Prostate gland (tissue), 2 donors: Measurements from ENCODE around the gene NTN1. TPM values are rescaled to one million over a fixed set of nuclear protein-coding genes. Genes with fewer than 3 reads are reported as not detected.

ENCODE experiments used
- DNase-seq: peaks from one replicate; pipeline ENCODE4 v3.0.0-alpha.2; 2019; ENCODE audit warnings: low spot score
- H3K27ac ChIP-seq, 2 donors: fragments of 200-600 bp; sonication (generic); 2 replicates each; pipeline ENCODE4 v1.5.1; 2017 to 2019
- H3K27me3 ChIP-seq: fragments of 200-600 bp; sonication (generic); replicated peaks from 2 replicates; pipeline ENCODE4 v1.5.1; 2019; ENCODE audit not compliant: insufficient read depth
- H3K36me3 ChIP-seq, 2 donors: fragments of 200-600 bp; sonication (generic); 1 replicate in 1 of 2; 2 replicates in 1 of 2; pipeline versions ENCODE4 v1.5.1 to v1.8.1; 2017 to 2019
- H3K4me1 ChIP-seq: fragments of 200-600 bp; sonication (generic); replicated peaks from 2 replicates; pipeline ENCODE4 v1.5.1; 2019
- H3K4me3 ChIP-seq, 2 donors: fragments of 200-600 bp; sonication (generic); 2 replicates each; pipeline ENCODE4 v1.5.1; 2017 to 2019
- H3K9me3 ChIP-seq: fragments of 200-600 bp; sonication (generic); 2 replicates; pipeline ENCODE4 v1.5.1; 2017
- CTCF ChIP-seq, 4 experiments: fragments of 200-600 bp in 2 of 4; fragments of 450-650 bp in 2 of 4; sonication (generic) in 2 of 4; IDR thresholded peaks; 1 replicate in 3 of 4; 2 replicates in 1 of 4; pipeline ENCODE4 v1.5.1; 2016 to 2019; ENCODE audit warnings: antibody characterized with exemption in 4 of 4, mild to moderate bottlenecking in 2 of 4, moderate library complexity in 2 of 4
- POLR2A ChIP-seq: fragments of 450-650 bp; IDR thresholded peaks from one replicate; pipeline ENCODE4 v1.6.1; 2016; ENCODE audit warnings: antibody characterized with exemption, mild to moderate bottlenecking
- POLR2AphosphoS5 ChIP-seq: sonication (generic); formaldehyde crosslinking; IDR thresholded peaks from one replicate; pipeline ENCODE4 v1.6.1; 2017; ENCODE audit warnings: antibody characterized with exemption
- WGBS: methylation state at CpG from one replicate; pipeline ENCODE4 v1.1.5; 2018; 5-methylcytosine and 5-hydroxymethylcytosine counted together
- intact Hi-C: fragments of 100-400 bp; cut with DNase I; formaldehyde crosslinking; loops from one replicate; pipeline ENCODE4 v1.14.2; 2022
- total RNA-seq, 2 donors: library from RNA; depleted of rRNA; stranded (reverse); fragments of >200 nt; gene quantifications; one replicate each; pipeline ENCODE4 v1.1.0, GENCODE V29; 2016

NTN1 gene
- total RNA-seq, 2 donors from 2014 or later, result 9.2 to 11.4 TPM

- intact Hi-C loops, result no loop called here
- TF ChIP-seq POLR2A (no peak), CTCF (IDR thresholded peaks at IDR 0.05) (no peak), POLR2AphosphoS5 (no peak)
- WGBS, result 93% methylated on average over 10 of the region's 10 CpGs
- no peak for DNase-seq
- Histone ChIP-seq H3K27me3 (no peaks in the 10 kb centered on the region), H3K36me3 (no peaks in the 10 kb centered on the region), H3K4me1 (no peaks in the 10 kb centered on the region), H3K9me3 (no peaks in the 10 kb centered on the region), H3K4me3 (no peak overlapping the region), H3K27ac (no peak overlapping the region)
Observed at GRCh38 chr17:9124554-9124935, 103.2 kb downstream of the NTN1 start.

DNA sequence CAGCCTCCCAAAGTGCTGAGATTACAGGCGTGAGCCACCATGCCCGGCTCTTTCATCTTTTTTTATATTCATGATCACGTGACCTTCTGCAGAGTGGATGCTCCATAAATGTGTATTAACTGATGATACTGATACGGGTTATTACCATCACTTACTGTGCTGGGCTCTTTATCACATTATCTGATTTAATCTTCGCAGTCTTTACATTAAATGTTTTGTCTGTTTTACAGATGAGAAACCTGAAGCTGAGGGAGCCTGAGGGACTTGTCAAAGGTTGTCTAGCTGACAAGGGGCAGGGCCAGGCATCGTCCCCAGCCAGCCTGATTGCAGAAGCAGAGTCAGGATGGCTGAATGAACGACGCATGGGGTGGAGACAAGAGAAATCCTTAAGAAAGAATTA is 104.4 kb downstream of the NTN1 start:
- no peak for DNase-seq
- H3K4me3 ChIP-seq, result no peak overlapping the region
- no peaks in the 10 kb centered on the region for H3K4me1 ChIP-seq
- TF ChIP-seq CTCF (IDR thresholded peaks at IDR 0.05), result no peak
- TF ChIP-seq POLR2AphosphoS5, result no peak
- TF ChIP-seq POLR2A, result no peak
- no peak overlapping the region for H3K27ac ChIP-seq
- no peaks in the 10 kb centered on the region for H3K27me3 ChIP-seq
- H3K36me3 ChIP-seq, result no peaks in the 10 kb centered on the region
- WGBS, result 83% methylated on average over 8 of the region's 8 CpGs
- intact Hi-C loops, result no loop called here
- H3K9me3 ChIP-seq, result no peaks in the 10 kb centered on the region

DNA sequence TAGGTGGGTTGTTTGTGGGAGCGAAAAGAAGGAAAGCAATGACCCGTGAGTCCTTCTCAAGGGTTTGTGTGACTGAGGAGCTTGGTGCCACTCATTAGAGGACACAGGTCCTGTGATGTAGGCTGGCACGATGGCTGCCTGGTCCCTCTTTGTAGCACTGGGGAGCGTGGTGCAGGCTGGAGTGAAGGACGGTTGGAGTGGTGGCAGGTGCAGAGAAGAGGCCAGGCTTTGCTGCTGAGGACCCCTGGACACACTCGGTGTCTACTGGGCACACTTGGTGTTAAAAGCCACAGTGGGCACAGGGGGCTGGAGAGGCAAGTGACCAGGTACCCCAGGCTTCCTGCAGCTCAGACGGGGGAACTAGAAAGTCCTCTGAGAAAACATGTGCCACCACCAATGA is 106.0 kb downstream of the NTN1 start:
- H3K27ac ChIP-seq, result no peak overlapping the region
- intact Hi-C loops, result no loop called here
- no peaks in the 10 kb centered on the region for H3K27me3 ChIP-seq
- TF ChIP-seq POLR2AphosphoS5 (no peak), CTCF (IDR thresholded peaks at IDR 0.05) (no peak), POLR2A (no peak)
- WGBS, result 98% methylated on average over 7 of the region's 7 CpGs
- H3K4me1 ChIP-seq, result no peaks in the 10 kb centered on the region
- H3K9me3 ChIP-seq, result no peaks in the 10 kb centered on the region
- no peaks in the 10 kb centered on the region for H3K36me3 ChIP-seq
- H3K4me3 ChIP-seq, result no peak overlapping the region
- DNase-seq, result no peak

GRCh38 chr17:9131371-9131770 is 110.1 kb downstream of the NTN1 start:
- WGBS, result 96% methylated on average over 5 of the region's 5 CpGs
- intact Hi-C loops, result no loop called here
- Histone ChIP-seq H3K9me3 (no peaks in the 10 kb centered on the region), H3K4me1 (no peaks in the 10 kb centered on the region), H3K4me3 (no peak overlapping the region), H3K36me3 (no peaks in the 10 kb centered on the region), H3K27me3 (no peaks in the 10 kb centered on the region), H3K27ac (no peak overlapping the region)
- no peak for DNase-seq
- TF ChIP-seq POLR2A (no peak), CTCF (IDR thresholded peaks at IDR 0.05) (no peak), POLR2AphosphoS5 (no peak)

- Histone ChIP-seq H3K9me3 (no peaks in the 10 kb centered on the region), H3K4me3 (no peak overlapping the region), H3K27ac (no peak overlapping the region), H3K36me3 (no peaks in the 10 kb centered on the region), H3K4me1 (no peaks in the 10 kb centered on the region), H3K27me3 (no peaks in the 10 kb centered on the region)
- no peak for DNase-seq
- WGBS, result 90% methylated on average over 9 of the region's 9 CpGs
- TF ChIP-seq POLR2AphosphoS5 (no peak), CTCF (IDR thresholded peaks at IDR 0.05) (no peak), POLR2A (no peak)
- intact Hi-C loops, result no loop called here
Observed at GRCh38 chr17:9132291-9132690, 111.0 kb downstream of the NTN1 start.
